ENCODE results near the gene PKP2.
"Not testable (repeated sequence)": the region's sequence is repeated elsewhere in the genome, so short reads cannot be mapped to it uniquely, and the experiment has no call there.

Gene PKP2

DNA sequence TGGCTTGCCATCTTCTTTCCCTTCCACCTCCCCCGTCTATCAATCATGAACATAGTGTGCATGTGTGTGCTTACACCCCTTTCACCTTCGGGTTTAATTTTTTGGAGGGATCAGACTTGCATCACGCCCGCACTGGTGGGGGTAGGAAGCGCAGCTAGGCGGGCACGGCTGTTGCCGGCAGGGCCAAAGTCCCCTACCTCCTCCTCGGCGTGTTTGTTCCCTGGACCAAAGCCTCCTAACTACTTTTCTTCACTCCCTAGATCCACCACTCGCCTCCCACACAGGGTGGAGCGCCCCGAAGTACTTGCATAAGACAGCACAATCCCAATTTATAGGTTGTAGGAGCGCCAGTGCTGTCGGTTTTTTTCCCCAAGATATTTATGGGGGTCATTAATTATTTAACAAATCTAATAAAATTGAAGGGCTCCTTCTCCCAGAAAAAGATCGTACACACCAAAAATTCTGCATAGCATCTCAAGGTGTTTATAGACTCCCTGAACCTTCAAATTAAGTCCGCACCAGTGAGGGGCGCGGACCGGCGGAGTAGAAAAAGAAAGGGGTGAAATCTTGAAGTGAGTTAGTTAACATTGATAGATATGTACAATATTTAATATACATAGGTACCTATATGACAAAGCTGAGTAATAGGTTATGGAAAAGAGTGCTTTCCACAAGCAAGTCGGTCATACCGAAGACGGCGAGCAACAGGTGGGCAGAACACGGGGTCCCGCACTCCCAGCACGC is 717 bp downstream of the PKP2 start:
- DNase-seq (ENCODE audit: low read depth) = no peak

DNA sequence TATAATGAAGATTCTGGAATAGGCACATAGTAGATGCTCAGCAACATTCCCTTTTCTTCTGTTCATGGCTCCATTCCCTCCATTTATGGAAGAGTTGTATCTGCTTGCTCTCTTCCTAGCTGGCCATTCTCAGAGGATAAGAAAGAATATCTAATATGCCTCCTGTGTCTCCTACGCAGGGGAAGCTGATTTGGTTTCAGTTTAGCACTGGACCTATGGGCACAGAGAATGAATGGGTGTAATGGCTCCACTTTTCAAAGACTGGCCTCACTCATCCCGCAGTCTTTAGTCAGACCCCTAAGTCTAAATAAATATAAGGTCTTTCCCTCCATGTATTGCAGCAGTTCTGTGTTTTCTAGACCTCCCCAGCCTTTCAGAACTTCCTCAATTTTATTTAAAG is 2.0 kb downstream of the PKP2 start:
- no peak for DNase-seq (ENCODE audit: low read depth)

DNA sequence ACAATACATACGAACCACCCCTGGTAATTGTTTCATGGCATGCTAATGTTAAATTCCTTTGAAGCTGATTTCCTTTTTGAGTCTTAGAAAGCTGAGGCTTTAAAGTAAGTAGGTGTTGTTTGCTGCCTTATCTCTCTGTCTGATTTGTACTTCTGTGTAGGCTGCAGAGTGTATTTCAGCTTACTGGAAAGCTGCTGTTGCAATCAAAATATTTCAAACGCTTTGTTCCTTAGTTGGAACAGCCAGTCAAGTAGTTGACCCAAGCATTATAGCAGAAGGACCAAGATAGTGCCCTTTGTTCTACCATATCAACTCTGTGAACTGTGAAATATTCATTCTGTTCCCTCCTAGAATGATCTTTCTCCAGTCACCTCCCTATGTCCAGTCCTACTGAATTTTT is 3.1 kb downstream of the PKP2 start:
- DNase-seq (ENCODE audit: low read depth) = no peak

DNA sequence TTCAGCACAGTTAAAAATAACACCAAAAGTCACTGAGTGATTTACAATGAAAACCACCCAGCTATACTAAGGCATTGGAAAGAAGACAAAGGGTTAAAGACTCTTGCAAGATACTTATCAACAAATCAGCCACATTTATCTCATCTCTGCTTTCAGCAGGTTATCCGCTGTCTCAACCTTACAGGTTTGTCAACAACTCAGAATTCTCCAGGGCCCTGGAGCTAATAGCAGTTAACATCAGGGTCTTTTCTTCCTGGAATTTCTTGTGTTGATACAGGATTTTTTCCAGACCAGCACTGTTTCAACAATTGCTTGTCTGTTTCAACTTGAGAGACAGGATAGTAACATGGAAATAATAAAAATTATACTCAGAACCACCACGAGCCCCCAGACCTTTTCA is 3.5 kb downstream of the PKP2 start:
- no peak for DNase-seq (ENCODE audit: low read depth)

DNA sequence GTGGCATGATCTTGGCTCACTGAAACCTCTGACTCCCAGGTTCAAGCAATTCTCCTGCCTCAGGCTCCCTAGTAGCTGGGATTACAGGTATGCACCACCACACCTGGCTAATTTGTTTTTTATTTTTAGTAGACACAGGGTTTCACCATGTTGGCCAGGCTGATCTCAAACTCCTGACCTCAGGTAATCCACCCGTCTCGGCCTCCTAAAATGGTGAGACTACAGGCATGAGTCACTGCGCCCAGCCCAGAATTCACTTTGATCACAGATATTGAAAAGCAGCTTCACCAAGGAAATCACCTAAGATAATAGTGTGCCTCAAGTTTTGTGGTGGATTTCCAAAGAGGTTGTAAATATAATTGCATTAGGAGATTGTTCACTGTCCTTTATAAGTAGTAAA is 4.2 kb downstream of the PKP2 start:
- not testable (repeated sequence) for DNase-seq (ENCODE audit: low read depth)

DNA sequence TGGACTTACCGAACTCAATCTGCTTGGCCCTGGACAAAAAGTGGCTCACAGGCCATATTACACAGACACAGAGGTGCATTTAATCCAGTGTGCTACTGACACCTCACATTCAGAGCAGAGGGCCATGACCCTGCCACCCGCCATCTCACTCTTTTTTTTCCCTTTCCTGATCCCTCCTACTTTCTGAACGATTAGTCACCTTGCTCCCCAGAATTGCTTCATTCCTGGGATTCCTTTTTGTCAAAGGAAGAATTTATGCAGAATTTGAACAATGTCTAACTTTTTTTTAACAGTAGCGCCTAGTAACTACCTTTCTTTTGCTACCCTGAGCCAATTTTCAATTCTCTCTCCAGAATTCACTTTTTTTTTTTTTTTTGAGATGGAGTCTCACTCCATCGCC is 4.6 kb downstream of the PKP2 start:
- no peak for DNase-seq (ENCODE audit: low read depth)

DNA sequence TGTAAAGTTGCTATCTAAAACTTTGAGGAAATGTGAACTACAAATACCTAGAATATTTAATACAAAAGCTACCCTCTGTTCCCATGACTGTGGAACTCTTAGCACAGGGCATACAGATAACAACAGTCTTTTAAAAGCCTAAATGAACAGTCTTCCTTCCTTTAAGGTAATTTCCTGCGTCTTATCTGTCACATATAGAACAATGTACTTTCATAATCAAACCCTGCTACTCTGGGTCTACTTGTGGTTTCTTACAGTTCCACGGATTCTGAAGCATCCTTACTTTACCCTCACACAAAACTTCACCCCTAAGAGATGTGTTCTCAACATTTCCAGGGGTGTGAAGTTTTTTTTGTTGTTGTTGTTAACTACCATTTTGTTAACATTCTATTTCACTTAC is 5.1 kb downstream of the PKP2 start:
- no peak for DNase-seq (ENCODE audit: low read depth)

DNA sequence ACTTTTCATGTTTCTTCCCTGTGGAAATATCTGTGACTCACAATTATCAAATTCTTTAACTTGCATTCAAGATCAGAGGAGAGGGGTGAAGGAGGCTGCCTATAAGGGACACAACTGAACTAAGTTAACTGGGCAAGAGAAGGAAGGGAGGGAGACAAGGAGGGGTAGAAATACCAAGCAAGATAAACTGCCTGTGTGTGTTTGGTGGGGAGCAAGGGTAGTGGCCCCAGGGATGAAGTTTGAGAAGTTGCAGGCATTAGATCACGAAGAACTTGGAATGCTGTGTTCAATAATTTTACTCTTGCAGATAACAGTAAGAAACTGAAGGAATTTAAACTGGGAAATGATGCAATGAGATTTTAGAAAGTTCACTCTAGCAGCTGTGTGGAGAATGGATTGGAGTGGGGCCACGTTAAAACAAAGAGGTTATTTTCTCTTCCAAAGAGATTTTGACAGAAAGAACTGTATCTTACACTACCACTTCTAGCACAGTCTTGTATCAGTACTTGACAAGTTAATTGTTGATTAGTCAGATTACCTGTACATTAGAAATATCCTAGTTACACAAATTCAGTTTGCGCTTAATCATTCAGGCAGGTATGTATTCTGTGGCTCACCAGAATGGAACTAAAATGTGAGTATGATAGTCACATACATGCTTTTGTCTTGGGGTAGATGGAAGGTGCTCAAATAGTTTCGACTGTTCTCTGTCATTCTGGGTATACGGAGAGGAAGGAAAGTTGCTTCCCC is 7.4 kb downstream of the PKP2 start:
- DNase-seq (ENCODE audit: low read depth) = no peak

DNA sequence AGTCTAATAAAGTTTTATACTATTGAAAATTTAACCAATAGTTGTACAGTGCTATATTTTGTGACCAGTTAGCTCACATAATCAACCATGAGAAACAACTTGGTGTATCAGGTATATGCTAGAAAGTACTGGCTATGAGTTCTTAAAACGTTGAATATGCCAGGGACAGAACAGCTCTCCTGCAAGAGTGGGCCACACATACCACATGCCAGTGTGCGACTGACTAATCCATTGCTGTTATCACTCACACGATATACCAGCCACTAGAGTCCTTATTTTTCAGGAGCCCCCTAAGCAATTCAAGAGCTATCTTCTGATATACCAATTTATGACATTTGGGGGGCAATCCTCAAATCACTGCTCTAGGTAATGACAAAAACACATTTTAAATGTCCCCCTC is 9.5 kb downstream of the PKP2 start:
- no peak for DNase-seq (ENCODE audit: low read depth)

DNA sequence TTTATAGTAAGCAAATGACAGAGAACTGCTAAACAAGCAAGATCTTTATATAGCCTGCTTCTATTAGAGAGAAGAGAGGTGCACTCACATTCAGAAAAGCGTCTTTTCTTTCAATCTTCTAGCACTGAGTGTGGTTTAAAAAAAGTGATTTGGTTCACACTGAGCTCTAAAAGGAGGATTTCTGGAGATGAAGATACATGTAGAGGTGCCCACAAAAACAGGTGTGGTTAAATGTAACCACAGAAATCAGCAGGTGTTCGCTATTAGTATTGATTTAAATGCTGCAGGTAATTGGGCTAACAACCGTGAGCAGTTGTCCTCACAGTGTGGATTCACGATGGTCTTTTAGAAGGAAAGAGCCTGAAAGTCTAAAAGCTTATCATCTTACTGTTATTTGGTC is 10.7 kb downstream of the PKP2 start:
- DNase-seq (ENCODE audit: low read depth) = no peak

DNA sequence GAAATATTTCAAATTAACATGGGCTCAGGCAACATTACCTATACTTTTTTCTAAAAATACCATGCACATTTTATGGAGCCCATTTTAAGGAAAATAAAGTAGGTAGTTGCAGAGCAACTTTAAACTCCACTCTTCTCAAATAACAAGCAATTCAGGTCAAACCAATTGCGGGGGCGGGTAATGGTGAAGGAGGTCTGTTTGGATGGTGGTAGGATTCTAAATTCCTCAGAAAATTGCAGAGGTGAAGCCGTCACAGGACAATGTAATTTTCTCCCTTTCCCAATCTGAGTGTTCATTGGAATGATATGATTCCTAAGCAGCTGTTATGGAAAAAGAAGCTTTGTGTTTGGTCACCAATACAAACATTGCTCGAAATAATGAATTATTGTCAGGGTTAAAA is 11.6 kb downstream of the PKP2 start:
- no peak for DNase-seq (ENCODE audit: low read depth)

DNA sequence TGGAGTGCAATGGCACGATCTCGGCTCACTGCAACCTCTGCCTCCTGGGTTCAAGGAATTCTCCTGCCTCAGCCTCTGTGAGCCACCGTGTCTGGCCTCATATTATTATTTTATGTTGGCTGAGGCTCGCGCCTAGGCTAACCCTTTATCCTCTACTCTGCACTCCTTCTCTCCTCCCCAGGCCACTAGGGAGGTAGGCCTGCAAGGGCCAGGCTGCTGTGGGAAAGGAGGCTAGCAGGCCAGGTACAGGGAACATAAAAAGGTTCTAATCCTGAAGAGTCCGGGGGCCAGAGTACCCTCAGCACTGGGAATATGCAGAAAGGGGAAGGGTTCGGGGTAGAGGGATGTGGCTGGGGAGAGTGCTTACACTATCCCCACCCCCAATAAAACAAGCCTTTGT is 14.9 kb downstream of the PKP2 start:
- DNase-seq (ENCODE audit: low read depth) = no peak

DNA sequence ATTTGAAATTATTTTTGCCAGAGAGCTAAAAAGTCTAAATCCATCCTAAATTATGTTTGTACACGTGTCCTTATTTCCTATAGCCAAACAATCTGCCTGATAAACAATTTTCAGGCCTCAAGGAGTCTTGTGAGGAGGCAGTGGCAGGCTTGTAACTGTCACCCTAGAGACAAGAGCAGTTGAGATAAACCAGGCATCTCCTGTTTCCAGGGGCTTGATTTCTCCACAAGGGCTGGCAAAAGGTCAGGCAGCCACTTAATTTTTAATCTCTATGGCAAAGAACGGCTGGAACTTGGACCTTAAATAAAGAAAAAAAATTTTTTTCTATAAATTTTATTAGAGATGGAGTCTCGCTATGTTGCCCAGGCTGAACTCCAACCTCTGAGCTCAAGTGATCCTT is 15.5 kb downstream of the PKP2 start:
- DNase-seq (ENCODE audit: low read depth) = no peak

DNA sequence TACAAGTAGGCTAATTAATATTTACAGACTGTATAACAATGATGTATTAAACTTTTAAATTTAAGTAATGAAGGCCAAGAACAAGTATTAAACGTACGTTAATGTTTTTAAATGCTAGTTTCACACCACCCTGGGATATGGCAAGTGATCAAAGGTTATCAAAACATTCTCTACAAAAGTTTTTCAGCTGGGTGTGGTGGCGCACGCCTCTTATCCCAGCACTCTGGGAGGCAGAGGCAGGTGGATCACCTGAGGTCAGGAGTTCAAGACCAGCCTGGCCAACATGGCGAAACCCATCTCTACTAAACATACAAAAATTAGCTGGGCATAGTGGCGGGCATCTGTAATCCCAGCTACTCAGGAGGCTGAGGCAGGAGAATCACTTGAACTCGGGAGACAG is 17.5 kb downstream of the PKP2 start:
- DNase-seq (ENCODE audit: low read depth) = not testable (repeated sequence)

DNA sequence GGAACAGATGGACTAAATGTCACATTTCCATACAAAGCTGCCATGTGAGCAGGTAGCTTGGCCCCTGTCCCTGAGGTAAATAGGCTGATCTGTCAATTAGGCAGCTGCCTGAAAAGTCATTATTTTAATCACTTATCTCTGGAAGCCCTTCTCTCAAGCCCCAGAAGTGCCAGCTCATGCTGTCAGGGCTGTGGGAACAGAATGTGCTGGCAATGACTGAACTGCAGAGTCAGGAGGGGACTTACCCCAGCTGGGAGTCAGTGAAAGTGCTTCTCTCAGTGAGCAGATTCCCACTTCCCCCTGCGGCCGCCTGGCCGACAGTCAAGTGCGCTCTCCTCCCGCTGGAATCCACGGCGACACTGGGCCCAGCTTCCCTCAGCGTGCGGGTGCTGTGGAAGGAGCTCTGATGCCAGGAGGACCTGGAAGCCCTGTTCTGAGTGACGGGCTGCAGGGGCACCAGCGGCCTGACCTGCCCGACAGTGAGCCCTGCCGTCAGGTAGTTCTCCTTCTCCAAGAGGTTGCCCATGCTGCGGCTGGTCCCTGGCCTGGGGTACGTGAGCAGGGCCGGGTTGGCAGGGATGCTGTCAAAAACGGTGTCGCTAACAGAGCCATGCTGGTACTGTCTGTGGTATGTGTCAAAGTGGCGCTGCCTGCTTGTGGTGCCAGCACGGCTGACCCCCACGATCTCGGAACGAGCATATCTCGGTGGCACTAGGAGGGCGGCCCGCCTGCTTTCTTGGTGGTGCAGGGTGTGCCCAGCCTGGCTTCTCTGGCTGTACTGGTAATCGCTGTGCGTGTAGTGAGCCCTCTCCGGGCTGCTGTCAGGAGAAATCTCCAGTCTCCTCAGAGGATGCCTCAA is 18.7 kb downstream of the PKP2 start:
- no peak for DNase-seq (ENCODE audit: low read depth)

DNA sequence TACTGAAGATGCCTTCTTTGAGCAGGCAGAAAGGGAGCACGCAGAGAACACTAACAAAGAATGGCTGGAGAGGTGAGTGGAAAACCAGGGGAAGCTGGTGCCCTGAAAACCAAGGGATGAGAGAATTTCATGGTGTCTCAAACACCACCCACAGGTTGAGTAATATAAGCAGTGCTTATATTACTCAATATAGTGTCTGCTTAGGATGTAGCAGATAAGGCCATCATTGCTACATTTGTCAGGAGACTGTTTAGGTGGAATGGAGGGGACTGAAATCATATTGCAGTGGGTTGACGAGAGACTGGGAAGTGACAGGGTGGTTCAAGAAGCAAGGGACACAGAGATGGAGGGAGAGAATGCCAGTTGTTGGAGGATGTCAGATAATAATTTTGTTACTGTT is 20.6 kb downstream of the PKP2 start:
- DNase-seq (ENCODE audit: low read depth) = no peak

DNA sequence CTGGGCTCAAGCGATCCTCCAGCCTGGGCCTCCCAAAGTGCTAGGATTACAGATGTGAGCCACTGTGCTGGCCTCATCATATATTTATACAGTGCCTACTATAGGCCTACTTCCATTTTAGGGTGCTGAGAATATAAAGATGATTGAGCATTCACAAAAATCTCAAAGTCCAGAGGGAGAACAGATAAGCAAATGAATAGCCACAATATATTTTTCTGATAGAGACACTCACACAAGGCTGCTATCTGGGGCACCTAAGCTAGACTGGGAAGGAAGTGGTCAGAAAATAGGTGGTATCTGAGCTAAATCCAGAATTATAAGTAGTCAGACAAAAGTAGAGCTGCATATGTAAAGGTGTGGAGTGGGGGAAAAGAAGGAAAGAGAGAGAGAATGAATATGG is 21.6 kb downstream of the PKP2 start:
- no peak for DNase-seq (ENCODE audit: low read depth)

DNA sequence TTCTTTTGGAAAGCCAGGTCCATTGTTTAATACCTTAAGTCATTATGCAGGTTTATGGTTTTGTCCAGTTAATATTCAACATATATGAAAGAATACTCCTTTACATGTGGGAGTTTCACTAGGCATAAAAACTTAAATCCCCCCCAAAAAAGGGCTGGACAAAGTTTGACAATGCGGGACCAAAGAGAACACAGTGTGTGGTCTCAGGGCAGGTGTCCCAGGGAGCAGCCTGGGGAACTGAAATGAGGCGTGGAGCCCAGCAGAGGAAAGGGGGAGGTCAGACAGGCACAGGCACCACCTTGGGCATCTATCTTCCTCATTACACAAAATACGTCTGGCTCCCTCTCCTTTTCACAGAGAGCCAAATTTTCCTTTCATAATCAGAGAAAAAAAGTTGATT is 22.5 kb downstream of the PKP2 start:
- no peak for DNase-seq (ENCODE audit: low read depth)

DNA sequence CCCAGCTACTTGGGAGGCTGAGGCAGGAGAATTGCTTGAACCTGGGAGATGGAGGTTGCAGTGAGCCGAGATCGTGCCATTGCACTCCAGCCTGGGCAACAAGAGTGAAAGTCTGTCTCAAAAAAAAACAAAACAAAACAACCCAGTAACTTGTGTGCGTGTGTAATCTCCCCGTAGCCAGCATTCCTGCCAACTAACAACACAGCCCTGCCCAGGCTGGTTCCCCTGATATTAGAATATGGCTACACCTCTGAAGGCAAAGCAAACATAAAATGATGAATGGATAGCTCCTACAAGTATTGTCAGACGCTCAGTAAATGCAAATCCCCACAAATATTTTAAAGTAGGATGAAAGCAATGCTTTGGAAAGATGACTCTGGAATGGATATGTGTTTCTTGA is 24.2 kb downstream of the PKP2 start:
- DNase-seq (ENCODE audit: low read depth) = not testable (repeated sequence)

DNA sequence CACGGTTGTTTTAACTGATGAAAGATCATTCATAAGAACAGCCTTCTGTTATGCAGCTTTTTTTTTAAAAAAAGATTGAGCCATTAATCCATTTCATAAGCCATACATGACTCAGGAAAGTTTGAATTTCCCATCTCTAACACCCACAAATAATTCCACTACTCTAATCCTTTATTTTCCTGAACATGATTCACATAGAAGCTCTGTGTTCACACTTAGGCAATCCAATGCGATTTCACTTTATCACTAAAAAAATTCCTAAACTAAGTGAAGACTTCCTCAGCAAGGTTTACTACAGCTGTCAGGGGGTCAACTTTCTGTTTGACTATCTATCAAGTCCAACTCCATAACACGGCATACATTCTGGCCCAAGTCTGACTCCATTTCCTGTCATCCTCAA is 25.9 kb downstream of the PKP2 start:
- no peak for DNase-seq (ENCODE audit: low read depth)

DNA sequence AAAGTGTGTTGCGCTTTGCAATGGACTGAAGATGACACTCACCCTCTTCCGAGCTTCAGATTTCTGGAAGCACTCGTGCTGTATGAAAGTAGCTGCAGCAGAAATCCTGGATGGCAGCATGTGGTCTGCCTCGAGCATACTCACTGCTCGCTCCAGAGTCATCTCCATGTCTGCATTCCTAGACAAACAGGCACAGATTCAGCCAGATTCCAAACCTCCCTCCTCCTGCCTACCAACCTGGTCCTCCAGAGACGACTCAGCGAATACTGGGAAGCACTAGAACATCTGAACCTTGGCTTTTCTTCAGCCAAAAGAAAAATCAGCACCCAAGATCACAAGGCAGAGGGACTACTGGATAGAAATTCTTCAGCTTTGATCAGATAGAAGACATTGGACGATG is 27.7 kb downstream of the PKP2 start:
- no peak for DNase-seq (ENCODE audit: low read depth)

DNA sequence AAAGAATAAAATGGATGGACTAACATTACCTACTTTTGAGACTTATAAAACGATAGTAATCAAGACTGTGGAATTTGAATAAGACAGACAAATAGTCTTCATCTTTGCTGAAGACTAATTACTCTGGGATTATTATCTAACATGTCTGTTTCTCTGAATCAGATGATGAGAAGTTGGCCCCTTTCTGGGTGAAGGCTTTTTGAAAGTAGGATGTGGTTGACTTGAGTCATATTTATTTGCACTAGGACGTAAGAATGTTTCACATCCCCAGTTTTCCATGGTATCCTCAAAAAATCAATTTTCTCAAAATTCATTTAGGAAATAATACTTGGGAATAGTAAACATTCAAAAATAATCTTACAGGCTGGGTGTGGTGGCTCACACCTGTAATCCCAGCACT is 31.8 kb downstream of the PKP2 start:
- no peak for DNase-seq (ENCODE audit: low read depth)

DNA sequence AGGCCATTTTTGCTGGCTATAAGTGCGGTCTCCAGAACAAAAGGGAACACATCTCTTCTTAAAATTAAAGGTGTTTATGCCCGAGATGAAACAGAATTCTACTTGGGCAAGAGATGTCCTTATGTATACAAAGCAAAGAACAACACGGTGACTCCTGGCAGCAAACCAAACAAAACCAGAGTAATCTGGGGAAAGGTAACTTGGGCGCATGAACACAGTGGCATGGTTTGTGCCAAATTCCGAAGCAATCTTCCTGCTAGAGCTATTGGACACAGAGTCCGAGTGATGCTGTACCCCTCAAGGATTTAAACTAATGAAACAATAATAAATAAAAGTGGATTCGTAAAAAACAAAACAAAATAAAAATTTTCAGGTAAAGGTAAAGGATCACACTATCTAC is 33.4 kb downstream of the PKP2 start:
- no peak for DNase-seq (ENCODE audit: low read depth)
